ENCODE data around the gene NLGN1. TPM values are rescaled to one million over a fixed set of nuclear protein-coding genes. Genes with fewer than 3 reads are reported as not detected.

Gene NLGN1
- polyA plus RNA-seq, 2 of the 4 experiments (the other 2 are of a cell fraction): not detected

DNA sequence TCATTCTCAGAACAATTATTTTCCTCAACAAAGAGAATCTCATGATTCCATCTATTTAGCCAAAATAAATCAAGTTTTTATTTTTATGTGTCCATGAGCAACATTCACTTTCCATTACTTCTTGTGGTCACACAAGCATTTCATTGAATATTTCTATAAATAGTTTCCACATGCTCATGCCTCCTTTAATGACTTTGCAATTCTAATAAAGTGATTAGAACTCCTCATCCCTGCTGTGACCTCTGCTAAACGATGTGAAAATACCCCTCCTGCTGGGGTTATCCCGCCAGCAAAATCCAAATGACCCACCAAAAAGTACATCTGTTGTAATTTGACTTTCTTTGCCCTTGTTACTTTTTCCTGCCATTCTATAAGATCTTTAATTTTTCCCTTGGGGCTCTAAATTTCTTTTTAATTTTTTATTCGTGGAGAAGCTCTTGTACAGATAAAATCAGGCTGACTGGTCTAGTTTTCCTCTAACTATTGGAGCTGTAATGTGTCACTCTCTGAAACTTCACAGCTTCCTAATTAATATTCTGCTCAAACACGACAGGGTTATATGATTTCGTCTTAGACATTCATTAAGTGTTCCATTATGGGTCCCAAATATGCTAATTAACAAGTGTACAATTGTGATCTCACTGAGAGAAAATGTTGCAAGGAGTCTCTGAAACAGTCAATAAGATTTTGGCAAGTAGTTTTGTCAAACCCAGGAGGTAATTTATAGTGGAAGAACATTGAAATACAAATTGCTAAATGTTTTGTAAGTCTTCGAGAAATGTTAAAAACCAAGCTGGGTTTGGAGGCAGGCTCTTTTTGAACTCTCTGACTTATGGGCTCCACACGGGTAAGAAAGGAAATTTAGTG lies 928.5 kb downstream of the NLGN1 start (continued):
- TF ChIP-seq, protein P1, sequence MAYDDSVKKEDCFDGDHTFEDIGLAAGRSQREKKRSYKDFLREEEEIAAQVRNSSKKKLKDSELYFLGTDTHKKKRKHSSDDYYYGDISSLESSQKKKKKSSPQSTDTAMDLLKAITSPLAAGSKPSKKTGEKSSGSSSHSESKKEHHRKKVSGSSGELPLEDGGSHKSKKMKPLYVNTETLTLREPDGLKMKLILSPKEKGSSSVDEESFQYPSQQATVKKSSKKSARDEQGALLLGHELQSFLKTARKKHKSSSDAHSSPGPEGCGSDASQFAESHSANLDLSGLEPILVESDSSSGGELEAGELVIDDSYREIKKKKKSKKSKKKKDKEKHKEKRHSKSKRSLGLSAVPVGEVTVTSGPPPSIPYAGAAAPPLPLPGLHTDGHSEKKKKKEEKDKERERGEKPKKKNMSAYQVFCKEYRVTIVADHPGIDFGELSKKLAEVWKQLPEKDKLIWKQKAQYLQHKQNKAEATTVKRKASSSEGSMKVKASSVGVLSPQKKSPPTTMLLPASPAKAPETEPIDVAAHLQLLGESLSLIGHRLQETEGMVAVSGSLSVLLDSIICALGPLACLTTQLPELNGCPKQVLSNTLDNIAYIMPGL (CRISPR knock-in tag; IDR thresholded peaks at IDR 0.05; ENCODE audit: borderline replicate concordance): no peak
- TF ChIP-seq TP53 (CRISPR knock-in tag; IDR thresholded peaks at IDR 0.05) (no peak), PHF8 (IDR thresholded peaks at IDR 0.05; ENCODE audit: borderline replicate concordance, low read depth) (no peak), EHF (CRISPR knock-in tag; IDR thresholded peaks at IDR 0.05) (no peak)
- TF ChIP-seq, protein P2, sequence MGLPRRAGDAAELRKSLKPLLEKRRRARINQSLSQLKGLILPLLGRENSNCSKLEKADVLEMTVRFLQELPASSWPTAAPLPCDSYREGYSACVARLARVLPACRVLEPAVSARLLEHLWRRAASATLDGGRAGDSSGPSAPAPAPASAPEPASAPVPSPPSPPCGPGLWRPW (IDR thresholded peaks at IDR 0.05): no peak

DNA sequence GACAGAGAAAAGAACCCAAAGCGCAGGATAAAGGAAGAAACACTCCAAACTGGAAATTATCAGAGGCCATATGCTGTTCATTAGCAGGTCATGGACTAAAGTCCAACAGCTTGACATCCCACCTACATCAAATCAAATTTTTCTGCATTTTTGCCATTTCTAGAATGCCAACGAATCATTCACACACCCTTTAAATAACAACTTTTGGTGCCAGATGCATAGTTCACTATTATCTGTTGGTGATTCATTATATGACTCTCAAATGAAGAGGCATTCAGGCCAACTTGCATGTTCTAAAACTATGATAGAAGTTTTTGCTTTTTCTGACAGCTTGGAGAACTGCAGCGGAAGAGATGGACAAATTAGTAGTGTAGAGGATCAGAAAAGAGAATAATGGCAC lies 931.8 kb downstream of the NLGN1 start:
- ChIA-PET POLR2A (no interaction called here), CTCF (no interaction called here)
- DNase-seq (ENCODE audit: low read depth in 1 of 2, low spot score in 1 of 2) (no peak), FAIRE-seq (no peak), ATAC-seq (no peak)
- Histone ChIP-seq H3K4me2 (no peak overlapping the region), H3K9me3 (no peaks in the 10 kb centered on the region), H3K27ac (no peak overlapping the region), H3K4me3 (no peak overlapping the region), H3K4me1 (no peaks in the 10 kb centered on the region)
- WGBS (ENCODE audit: missing lambda C conversion rate): 49% methylated on average over 3 of the region's 3 CpGs
- TF ChIP-seq CBX2 (IDR thresholded peaks at IDR 0.05; ENCODE audit: borderline replicate concordance, low read depth): no peak
- no peak for TF ChIP-seq ZC3H11A (IDR thresholded peaks at IDR 0.05)
- no peak for TF ChIP-seq FOSB (CRISPR knock-in tag; IDR thresholded peaks at IDR 0.05)
- TF ChIP-seq, protein P3, sequence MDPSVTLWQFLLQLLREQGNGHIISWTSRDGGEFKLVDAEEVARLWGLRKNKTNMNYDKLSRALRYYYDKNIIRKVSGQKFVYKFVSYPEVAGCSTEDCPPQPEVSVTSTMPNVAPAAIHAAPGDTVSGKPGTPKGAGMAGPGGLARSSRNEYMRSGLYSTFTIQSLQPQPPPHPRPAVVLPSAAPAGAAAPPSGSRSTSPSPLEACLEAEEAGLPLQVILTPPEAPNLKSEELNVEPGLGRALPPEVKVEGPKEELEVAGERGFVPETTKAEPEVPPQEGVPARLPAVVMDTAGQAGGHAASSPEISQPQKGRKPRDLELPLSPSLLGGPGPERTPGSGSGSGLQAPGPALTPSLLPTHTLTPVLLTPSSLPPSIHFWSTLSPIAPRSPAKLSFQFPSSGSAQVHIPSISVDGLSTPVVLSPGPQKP (IDR thresholded peaks at IDR 0.05; ENCODE audit: low read depth, low read length): no peak
- no peak for TF ChIP-seq CEBPB (IDR thresholded peaks at IDR 0.05)
- no peak for TF ChIP-seq RFX5 (IDR thresholded peaks at IDR 0.05)
- no peak for TF ChIP-seq KDM1A (IDR thresholded peaks at IDR 0.05; ENCODE audit: low read depth)
- no peak for TF ChIP-seq EP300 (IDR thresholded peaks at IDR 0.05)
- TF ChIP-seq HEYL (CRISPR knock-in tag; IDR thresholded peaks at IDR 0.05): no peak
- TF ChIP-seq, protein P4, sequence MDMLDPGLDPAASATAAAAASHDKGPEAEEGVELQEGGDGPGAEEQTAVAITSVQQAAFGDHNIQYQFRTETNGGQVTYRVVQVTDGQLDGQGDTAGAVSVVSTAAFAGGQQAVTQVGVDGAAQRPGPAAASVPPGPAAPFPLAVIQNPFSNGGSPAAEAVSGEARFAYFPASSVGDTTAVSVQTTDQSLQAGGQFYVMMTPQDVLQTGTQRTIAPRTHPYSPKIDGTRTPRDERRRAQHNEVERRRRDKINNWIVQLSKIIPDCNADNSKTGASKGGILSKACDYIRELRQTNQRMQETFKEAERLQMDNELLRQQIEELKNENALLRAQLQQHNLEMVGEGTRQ (IDR thresholded peaks at IDR 0.05): no peak
- TF ChIP-seq, protein P5, sequence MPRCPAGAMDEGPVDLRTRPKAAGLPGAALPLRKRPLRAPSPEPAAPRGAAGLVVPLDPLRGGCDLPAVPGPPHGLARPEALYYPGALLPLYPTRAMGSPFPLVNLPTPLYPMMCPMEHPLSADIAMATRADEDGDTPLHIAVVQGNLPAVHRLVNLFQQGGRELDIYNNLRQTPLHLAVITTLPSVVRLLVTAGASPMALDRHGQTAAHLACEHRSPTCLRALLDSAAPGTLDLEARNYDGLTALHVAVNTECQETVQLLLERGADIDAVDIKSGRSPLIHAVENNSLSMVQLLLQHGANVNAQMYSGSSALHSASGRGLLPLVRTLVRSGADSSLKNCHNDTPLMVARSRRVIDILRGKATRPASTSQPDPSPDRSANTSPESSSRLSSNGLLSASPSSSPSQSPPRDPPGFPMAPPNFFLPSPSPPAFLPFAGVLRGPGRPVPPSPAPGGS (IDR thresholded peaks at IDR 0.05): no peak
- TF ChIP-seq KDM5A (IDR thresholded peaks at IDR 0.05): no peak

DNA sequence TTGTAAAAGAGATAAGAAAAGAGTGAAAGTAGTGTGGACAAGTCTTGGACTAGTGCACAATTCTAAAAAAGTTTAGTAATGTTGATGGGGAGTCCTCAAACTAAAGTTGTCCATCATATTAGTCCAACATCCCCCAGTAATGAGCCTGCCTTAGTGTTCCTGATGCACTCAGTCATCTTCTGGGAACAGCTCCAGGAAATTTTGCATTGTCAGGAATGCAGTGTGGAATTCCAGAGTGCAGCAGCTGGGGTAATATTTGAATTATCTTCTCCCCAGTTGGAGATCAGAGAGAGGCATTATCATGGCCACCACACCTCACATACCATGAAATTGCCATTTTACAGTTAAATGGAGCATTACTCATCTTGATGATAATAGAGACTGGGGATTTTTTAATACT lies 932.8 kb downstream of the NLGN1 start:
- Histone ChIP-seq H3K4me2 (no peak overlapping the region), H3K4me3 (no peak overlapping the region), H3K9me3 (no peaks in the 10 kb centered on the region), H3K27ac (no peak overlapping the region), H3K4me1 (no peaks in the 10 kb centered on the region)
- DNase-seq (ENCODE audit: low read depth in 1 of 2, low spot score in 1 of 2) (no peak), ATAC-seq (no peak), FAIRE-seq (no peak)
- POLR2A ChIA-PET: no interaction called here
- no peak for TF ChIP-seq ZC3H11A (IDR thresholded peaks at IDR 0.05)
- TF ChIP-seq, protein P5 (IDR thresholded peaks at IDR 0.05): no peak
- no peak for TF ChIP-seq NR3C1 (IDR thresholded peaks at IDR 0.05)
- no peak for TF ChIP-seq HOXB5 (CRISPR knock-in tag; IDR thresholded peaks at IDR 0.05)
- no peak for TF ChIP-seq CHD4 (IDR thresholded peaks at IDR 0.05; ENCODE audit: borderline replicate concordance)
- TF ChIP-seq POLR2A (IDR thresholded peaks at IDR 0.05; ENCODE audit: low read length): no peak
- TF ChIP-seq CBX8 (IDR thresholded peaks at IDR 0.05): no peak
- no peak for TF ChIP-seq TFCP2L1 (CRISPR knock-in tag; IDR thresholded peaks at IDR 0.05)
- TF ChIP-seq EHF (CRISPR knock-in tag; IDR thresholded peaks at IDR 0.05): no peak
- TF ChIP-seq MAZ (IDR thresholded peaks at IDR 0.05; ENCODE audit: borderline replicate concordance, low read depth, low read length): no peak
- CTCF ChIA-PET: no interaction called here
